Stomach (tissue), 4 donors: ENCODE results near the gene NR1D1.

Experiments used
- CTCF ChIP-seq, 7 experiments: fragments of 450-650 bp in 4 of 7; fragments of 200-600 bp in 3 of 7; sonication (generic) in 3 of 7; IDR thresholded peaks; one replicate each; pipeline ENCODE4 v1.5.1; 2016 to 2019; ENCODE audit warnings: antibody characterized with exemption in 7 of 7, control low read depth in 2 of 7, mild to moderate bottlenecking in 1 of 7
- EP300 ChIP-seq: sonication (generic); formaldehyde crosslinking; IDR thresholded peaks from one replicate; pipeline ENCODE4 v1.6.1; 2017; ENCODE audit warnings: antibody characterized with exemption
- POLR2A ChIP-seq, 4 donors: fragments of 450-650 bp; IDR thresholded peaks; one replicate each; pipeline ENCODE4 v1.6.1; 2016; ENCODE audit warnings: antibody characterized with exemption in 4 of 4, control low read depth in 2 of 4, mild to moderate bottlenecking in 1 of 4, moderate library complexity in 1 of 4
- POLR2AphosphoS5 ChIP-seq, 3 donors: sonication (generic); formaldehyde crosslinking; IDR thresholded peaks; one replicate each; pipeline ENCODE4 v1.6.1; 2016; ENCODE audit warnings: antibody characterized with exemption in 3 of 3

- TF ChIP-seq CTCF (IDR thresholded peaks at IDR 0.05) (no peak), POLR2AphosphoS5 (IDR thresholded peaks at IDR 0.05) (no peak), POLR2A (IDR thresholded peaks at IDR 0.05) (no peak), EP300 (no peak)
Measured at GRCh38 chr17:40105861-40106759, 5.7 kb upstream of the NR1D1 start.
